Keratinocyte (primary cell): ENCODE results near the gene FRYL. TPM values are rescaled to one million over a fixed set of nuclear protein-coding genes. Genes with fewer than 3 reads are reported as not detected.

ENCODE experiments used
- DNase-seq: peaks from one replicate; pipeline ENCODE4 v3.0.0-alpha.2; 2011; ENCODE audit warnings: low read depth, missing footprints, low spot score
- FAIRE-seq: peaks from 2 replicates; lab custom pipeline; 2011; peaks lifted over from hg19 to GRCh38; lab: Jason Lieb, UNC
- H2AFZ ChIP-seq: 2 replicates; pipeline ENCODE4 v1.6.0; 2012; ENCODE audit warnings: low read length, control low read depth, inconsistent platforms; ENCODE audit not compliant: control insufficient read depth
- H3K27ac ChIP-seq: 2 replicates; pipeline ENCODE4 v1.5.1; 2011; ENCODE audit warnings: low read length; ENCODE audit not compliant: control insufficient read depth, insufficient read depth
- H3K27me3 ChIP-seq: 3 replicates; pipeline ENCODE4 v1.6.0; 2011; ENCODE audit warnings: low read length; ENCODE audit not compliant: control insufficient read depth, insufficient read depth; ENCODE audit errors: extremely low read depth
- H3K36me3 ChIP-seq, 2 experiments: 2 replicates in 1 of 2; 3 replicates in 1 of 2; pipeline ENCODE4 v1.5.1; 2011; ENCODE audit warnings: low read length in 2 of 2, mild to moderate bottlenecking in 1 of 2; ENCODE audit not compliant: control insufficient read depth in 2 of 2, insufficient read depth in 2 of 2; ENCODE audit errors: extremely low read depth in 1 of 2
- H3K4me1 ChIP-seq: 3 replicates; pipeline ENCODE4 v1.5.1; 2011; ENCODE audit warnings: low read length; ENCODE audit not compliant: control insufficient read depth, insufficient read depth; ENCODE audit errors: extremely low read depth
- H3K4me2 ChIP-seq: 3 replicates; pipeline ENCODE4 v1.6.0; 2011; ENCODE audit warnings: low read depth, low read length; ENCODE audit not compliant: control insufficient read depth, insufficient read depth; ENCODE audit errors: extremely low read depth
- H3K4me3 ChIP-seq, 3 experiments: fragments of 200-600 bp in 1 of 3; sonication (generic) in 1 of 3; 2 replicates in 2 of 3; 3 replicates in 1 of 3; pipeline ENCODE4 v1.5.1; 2011 to 2016; ENCODE audit warnings: low read length in 3 of 3, mild to moderate bottlenecking in 3 of 3, control low read depth in 2 of 3, inconsistent platforms in 1 of 3, low read depth in 1 of 3, mixed read lengths in 1 of 3, mixed run types in 1 of 3, moderate library complexity in 1 of 3; ENCODE audit not compliant: control insufficient read depth in 2 of 3, insufficient read depth in 2 of 3; ENCODE audit errors: extremely low read depth in 1 of 3
- H3K79me2 ChIP-seq: 2 replicates; pipeline ENCODE4 v1.6.0; 2012; ENCODE audit warnings: low read length; ENCODE audit not compliant: control insufficient read depth, insufficient read depth
- H3K9ac ChIP-seq: 3 replicates; pipeline ENCODE4 v1.6.0; 2011; ENCODE audit warnings: low read length; ENCODE audit not compliant: control insufficient read depth, insufficient read depth; ENCODE audit errors: extremely low read depth
- H3K9me1 ChIP-seq: 3 replicates; pipeline ENCODE4 v1.6.0; 2011; ENCODE audit warnings: low read length; ENCODE audit not compliant: control insufficient read depth, insufficient read depth; ENCODE audit errors: extremely low read depth
- H3K9me3 ChIP-seq: 2 replicates; pipeline ENCODE4 v1.5.1; 2012; ENCODE audit warnings: low read depth, low read length; ENCODE audit not compliant: control insufficient read depth
- H4K20me1 ChIP-seq: 3 replicates; pipeline ENCODE4 v1.6.0; 2011; ENCODE audit warnings: low read length; ENCODE audit not compliant: control insufficient read depth, insufficient read depth; ENCODE audit errors: extremely low read depth
- EZH2 ChIP-seq: IDR thresholded peaks from one replicate; pipeline ENCODE4 v1.6.1; 2012; ENCODE audit warnings: inconsistent platforms, mild to moderate bottlenecking, low read length, moderate library complexity
- dilution Hi-C: fragments of 300-500 bp; cut with MboI; formaldehyde crosslinking; loops from one replicate; pipeline ENCODE4 v1.7.0; 2020; ENCODE audit warnings: low sequenced_read_pairs; ENCODE audit not compliant: extremely low pct_ligation_motif_present
- polyA plus RNA-seq, 5 experiments: library from polyadenylated mRNA; depleted of rRNA in 3 of 5; stranded (reverse) in 3 of 5; stranded (forward) in 1 of 5; unstranded in 1 of 5; fragments of >200 nt; gene quantifications; 1 replicate in 1 of 5; 2 replicates in 3 of 5; 3 replicates in 1 of 5; pipeline versions ENCODE4 v1.2.1 to v1.2.3, GENCODE V29; 2011 to 2012; ENCODE audit warnings: missing spikeins in 2 of 5, low read depth in 1 of 5, low replicate concordance in 1 of 5
- TF ChIP-seq, protein P1 (sequence below), 3 experiments: IDR thresholded peaks in 1 of 3; conservative IDR thresholded peaks in 1 of 3; optimal IDR thresholded peaks in 1 of 3; 2 replicates in 2 of 3; 3 replicates in 1 of 3; pipeline versions ENCODE3 to v1.5.1; 2011; ENCODE audit warnings: low read length in 3 of 3, mild to moderate bottlenecking in 3 of 3, moderate library complexity in 2 of 3, control low read depth in 1 of 3, inconsistent platforms in 1 of 3; ENCODE audit not compliant: insufficient read depth in 2 of 3; ENCODE audit errors: extremely low read depth in 1 of 3

FRYL gene
- polyA plus RNA-seq, 1 donor (not counting 4 experiments of a cell fraction or from before 2014, with no cell fraction given) = 40.4 TPM

- H3K9ac ChIP-seq = no peak overlapping the region
- H2AFZ ChIP-seq = no peak overlapping the region
- H3K4me3 ChIP-seq = no peak overlapping the region
- no peaks in the 10 kb centered on the region for H3K27me3 ChIP-seq
- H3K9me3 ChIP-seq = no peaks in the 10 kb centered on the region
- no peak for TF ChIP-seq EZH2
- TF ChIP-seq, protein P1, sequence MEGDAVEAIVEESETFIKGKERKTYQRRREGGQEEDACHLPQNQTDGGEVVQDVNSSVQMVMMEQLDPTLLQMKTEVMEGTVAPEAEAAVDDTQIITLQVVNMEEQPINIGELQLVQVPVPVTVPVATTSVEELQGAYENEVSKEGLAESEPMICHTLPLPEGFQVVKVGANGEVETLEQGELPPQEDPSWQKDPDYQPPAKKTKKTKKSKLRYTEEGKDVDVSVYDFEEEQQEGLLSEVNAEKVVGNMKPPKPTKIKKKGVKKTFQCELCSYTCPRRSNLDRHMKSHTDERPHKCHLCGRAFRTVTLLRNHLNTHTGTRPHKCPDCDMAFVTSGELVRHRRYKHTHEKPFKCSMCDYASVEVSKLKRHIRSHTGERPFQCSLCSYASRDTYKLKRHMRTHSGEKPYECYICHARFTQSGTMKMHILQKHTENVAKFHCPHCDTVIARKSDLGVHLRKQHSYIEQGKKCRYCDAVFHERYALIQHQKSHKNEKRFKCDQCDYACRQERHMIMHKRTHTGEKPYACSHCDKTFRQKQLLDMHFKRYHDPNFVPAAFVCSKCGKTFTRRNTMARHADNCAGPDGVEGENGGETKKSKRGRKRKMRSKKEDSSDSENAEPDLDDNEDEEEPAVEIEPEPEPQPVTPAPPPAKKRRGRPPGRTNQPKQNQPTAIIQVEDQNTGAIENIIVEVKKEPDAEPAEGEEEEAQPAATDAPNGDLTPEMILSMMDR (optimal IDR thresholded peaks at IDR 0.05 in 1 of 3, IDR thresholded peaks at IDR 0.05 in 1 of 3, conservative IDR thresholded peaks at IDR 0.05 in 1 of 3; ENCODE audit: extremely low read depth in 1 of 3, insufficient read depth in 2 of 3, low read length in 3 of 3) = no peak
- peaks cover 15% of the 10 kb centered on the region for H3K4me1 ChIP-seq
- H4K20me1 ChIP-seq = no peaks in the 10 kb centered on the region
- FAIRE-seq (no peak), DNase-seq (no peak)
- peaks cover 57% of the 10 kb centered on the region for H3K79me2 ChIP-seq
- no peaks in the 10 kb centered on the region for H3K9me1 ChIP-seq
- peaks cover 0 to 5% of the 10 kb centered on the region in 2 experiments for H3K36me3 ChIP-seq
- no peak overlapping the region for H3K4me2 ChIP-seq
- H3K27ac ChIP-seq = no peak overlapping the region
- dilution Hi-C loops = no loop called here
Observed at GRCh38 chr4:48705609-48706008, 74.5 kb downstream of the FRYL start.

- Histone ChIP-seq H3K4me1 (peaks cover 22% of the 10 kb centered on the region), H3K27ac (no peak overlapping the region), H3K27me3 (no peaks in the 10 kb centered on the region), H3K9me1 (no peaks in the 10 kb centered on the region), H3K9ac (no peak overlapping the region), H3K4me3 (no peak overlapping the region), H4K20me1 (no peaks in the 10 kb centered on the region), H3K79me2 (peaks cover 46% of the 10 kb centered on the region), H3K36me3 (peaks cover 0 to 5% of the 10 kb centered on the region in 2 experiments), H2AFZ (no peak overlapping the region), H3K4me2 (no peak overlapping the region), H3K9me3 (no peaks in the 10 kb centered on the region)
- no peak for DNase-seq
- TF ChIP-seq, protein P1 (optimal IDR thresholded peaks at IDR 0.05 in 1 of 3, IDR thresholded peaks at IDR 0.05 in 1 of 3, conservative IDR thresholded peaks at IDR 0.05 in 1 of 3; ENCODE audit: extremely low read depth in 1 of 3, insufficient read depth in 2 of 3, low read length in 3 of 3) = no peak
- no peak for TF ChIP-seq EZH2
- FAIRE-seq = no peak
- dilution Hi-C loops = no loop called here
Observed at GRCh38 chr4:48704091-48704802, 75.8 kb downstream of the FRYL start.
